ENCODE data around the gene SUMF1.
A peak's percentile ranks its signal among the peaks of the same experiment; 100 is the strongest.

The SUMF1 gene

GRCh38 chr3:4497005-4497692, 30.1 kb upstream of the SUMF1 start:
- DNase-seq: no peak

- DNase-seq: peak; percentile 22
Measured at GRCh38 chr3:4496087-4496452, 29.0 kb upstream of the SUMF1 start.

- DNase-seq: no peak
Measured at GRCh38 chr3:4495294-4496086, 28.4 kb upstream of the SUMF1 start.

- peak; percentile 17 for DNase-seq
Measured at GRCh38 chr3:4494895-4495264, 27.8 kb upstream of the SUMF1 start.

GRCh38 chr3:4493941-4494894, 27.1 kb upstream of the SUMF1 start:
- peak; percentile 10 for DNase-seq

GRCh38 chr3:4493014-4493940, 26.2 kb upstream of the SUMF1 start, which contains the start of gene ITPR1:
TSS of gene ITPR1 (plus strand) at chr3:4493348. CDS start at chr3:4516492, 23,144 bp downstream.
- peak; percentile 100 for DNase-seq

- DNase-seq: peak; percentile 47
Measured at GRCh38 chr3:4492208-4493013, 25.3 kb upstream of the SUMF1 start.

- no peak for DNase-seq
Measured at GRCh38 chr3:4491855-4492207, 24.8 kb upstream of the SUMF1 start.

- DNase-seq: no peak
Measured at GRCh38 chr3:4478261-4478660, 11.2 kb upstream of the SUMF1 start.

- no peak for DNase-seq
Measured at GRCh38 chr3:4476496-4476895, 9.4 kb upstream of the SUMF1 start.

GRCh38 chr3:4475804-4476203, 8.7 kb upstream of the SUMF1 start:
- DNase-seq: peak; percentile 8

- peak; percentile 63 for DNase-seq
Measured at GRCh38 chr3:4474683-4475490, 7.8 kb upstream of the SUMF1 start.

GRCh38 chr3:4472766-4473165, 5.7 kb upstream of the SUMF1 start:
- DNase-seq: no peak

- no peak for DNase-seq
Measured at GRCh38 chr3:4472312-4472711, 5.2 kb upstream of the SUMF1 start.

- no peak for DNase-seq
Measured at GRCh38 chr3:4471907-4472306, 4.8 kb upstream of the SUMF1 start.

GRCh38 chr3:4467522-4467867, 426 bp upstream of the SUMF1 start:
- no peak for DNase-seq

- no peak for DNase-seq
Measured at GRCh38 chr3:4464576-4464975, 2.5 kb downstream of the SUMF1 start.

- no peak for DNase-seq
Measured at GRCh38 chr3:4462369-4463040, 4.6 kb downstream of the SUMF1 start.

GRCh38 chr3:4461468-4462090, 5.5 kb downstream of the SUMF1 start:
- peak; percentile 8 for DNase-seq

GRCh38 chr3:4460334-4460733, 6.7 kb downstream of the SUMF1 start:
- DNase-seq: no peak

All from activated CD4-positive, alpha-beta T cell treated with anti-CD3 and anti-CD28 coated beads, Interleukin-2, Interleukin-6, amounts not matched to agents 100 ng/mL and 50 ng/mL, durations not matched to agents 16 hours and 8 hours (primary cell).